ENCODE data around the gene MRPL52.
"Not testable (repeated sequence)": the region's sequence is repeated elsewhere in the genome, so short reads cannot be mapped to it uniquely, and the experiment has no call there.

Gene MRPL52

DNA sequence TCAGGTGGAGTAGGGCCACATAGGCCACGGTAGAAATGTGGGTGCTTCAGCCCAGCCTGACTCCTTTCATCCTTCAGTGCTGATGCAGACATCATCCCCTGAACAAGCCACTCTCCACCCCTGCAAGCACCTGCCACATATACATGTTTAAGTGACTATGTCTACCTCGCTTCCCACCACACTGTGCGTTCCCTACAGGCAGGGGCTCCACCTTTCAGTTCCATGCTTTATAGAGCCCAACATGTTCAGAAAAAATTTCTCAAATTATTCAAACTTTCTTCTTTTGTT lies 26.1 kb upstream of the MRPL52 start:
- no peak overlapping the region for H3K4me3 ChIP-seq (ENCODE audit: low read depth, low read length)
- no peak for DNase-seq (ENCODE audit: low read depth)
- TF ChIP-seq MAX (IDR thresholded peaks at IDR 0.05; ENCODE audit: low read depth, low read length) = no peak

- not testable (repeated sequence) for DNase-seq (ENCODE audit: low read depth); H3K4me3 ChIP-seq (ENCODE audit: low read depth, low read length)
Measured at GRCh38 chr14:22805235-22805634, 24.5 kb upstream of the MRPL52 start.

DNA sequence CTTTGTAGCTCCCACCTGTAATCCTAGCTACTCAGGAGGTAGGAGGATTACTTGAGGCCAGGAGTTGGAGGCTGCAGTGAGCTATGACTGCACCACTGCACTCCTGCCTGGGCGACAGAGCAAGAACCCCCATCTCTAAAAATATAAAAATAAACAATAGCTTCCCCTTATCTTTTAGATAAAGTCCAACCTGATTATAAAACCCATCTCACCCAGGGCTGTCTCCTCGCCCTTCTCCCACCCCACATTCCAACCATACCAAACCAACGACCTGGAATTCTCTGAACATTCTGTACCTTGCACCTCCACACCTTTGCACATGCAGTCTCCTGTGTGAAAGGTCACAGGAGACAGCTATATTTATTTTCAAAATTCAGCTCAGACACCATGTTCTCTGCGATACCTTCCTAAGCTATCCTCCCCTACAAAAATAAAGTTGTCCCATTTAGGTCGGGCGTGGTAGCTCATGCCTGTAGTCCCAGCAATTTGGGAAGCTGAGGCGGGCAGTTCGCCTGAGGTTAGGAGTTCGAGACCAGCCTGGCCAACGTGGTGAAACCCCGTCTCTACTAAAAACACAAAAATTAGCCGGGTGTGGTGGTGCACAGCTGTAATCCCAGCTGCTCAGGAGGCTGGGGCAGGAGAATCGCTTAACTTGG lies 22.1 kb upstream of the MRPL52 start:
- no peak overlapping the region for H3K4me3 ChIP-seq (ENCODE audit: low read depth, low read length)
- TF ChIP-seq MYC (IDR thresholded peaks at IDR 0.05; ENCODE audit: low read depth, low read length) = no peak
- TF ChIP-seq CTCF (IDR thresholded peaks at IDR 0.05; ENCODE audit: low read depth, low read length) = no peak
- no peak for TF ChIP-seq MAX (IDR thresholded peaks at IDR 0.05; ENCODE audit: low read depth, low read length)
- no peak for TF ChIP-seq POLR2A (IDR thresholded peaks at IDR 0.05; ENCODE audit: extremely low read depth, insufficient read length)
- DNase-seq (ENCODE audit: low read depth) = no peak

DNA sequence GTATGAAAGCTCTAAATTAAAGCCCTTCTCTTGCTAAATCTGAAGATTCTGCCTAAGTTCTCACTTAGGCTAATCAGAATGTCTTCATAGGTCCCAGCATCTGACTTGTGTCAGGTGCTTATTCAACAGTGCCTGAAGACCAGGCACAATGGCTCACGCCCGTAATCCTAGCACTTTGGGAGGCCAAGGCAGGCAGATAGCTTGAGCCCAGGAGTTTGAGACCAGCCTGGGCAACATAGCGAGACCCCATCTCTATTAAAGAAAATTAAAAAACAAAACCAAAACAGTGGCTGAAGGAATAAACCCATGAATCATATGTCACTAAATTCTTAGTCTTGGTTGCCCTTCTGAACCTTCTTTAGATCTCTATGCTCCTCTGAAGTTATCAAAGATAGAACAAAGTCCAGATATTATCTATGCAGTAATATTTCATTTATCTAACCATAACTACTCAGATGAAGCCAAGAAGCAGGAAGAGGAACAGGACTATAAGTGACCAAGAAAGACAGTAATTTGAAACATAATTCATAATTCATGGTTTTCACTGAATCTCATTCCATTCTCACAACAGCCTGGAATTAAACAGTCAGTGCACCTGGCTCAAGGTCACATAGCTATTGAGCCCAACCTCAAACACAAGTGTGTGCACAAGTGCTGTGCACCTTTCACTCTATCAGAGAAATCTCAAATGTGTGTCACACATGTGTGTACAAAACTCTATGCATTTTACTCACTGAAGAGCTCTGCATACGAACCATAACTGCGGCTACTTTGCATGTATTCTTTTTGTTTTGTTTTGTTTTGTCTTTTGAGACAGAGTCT lies 21.1 kb upstream of the MRPL52 start:
- no peak overlapping the region for H3K4me3 ChIP-seq (ENCODE audit: low read depth, low read length)
- no peak for DNase-seq (ENCODE audit: low read depth)
- TF ChIP-seq CTCF (IDR thresholded peaks at IDR 0.05; ENCODE audit: low read depth, low read length) (no peak), MYC (IDR thresholded peaks at IDR 0.05; ENCODE audit: low read depth, low read length) (no peak), POLR2A (IDR thresholded peaks at IDR 0.05; ENCODE audit: extremely low read depth, insufficient read length) (no peak), MAX (IDR thresholded peaks at IDR 0.05; ENCODE audit: low read depth, low read length) (no peak)

DNA sequence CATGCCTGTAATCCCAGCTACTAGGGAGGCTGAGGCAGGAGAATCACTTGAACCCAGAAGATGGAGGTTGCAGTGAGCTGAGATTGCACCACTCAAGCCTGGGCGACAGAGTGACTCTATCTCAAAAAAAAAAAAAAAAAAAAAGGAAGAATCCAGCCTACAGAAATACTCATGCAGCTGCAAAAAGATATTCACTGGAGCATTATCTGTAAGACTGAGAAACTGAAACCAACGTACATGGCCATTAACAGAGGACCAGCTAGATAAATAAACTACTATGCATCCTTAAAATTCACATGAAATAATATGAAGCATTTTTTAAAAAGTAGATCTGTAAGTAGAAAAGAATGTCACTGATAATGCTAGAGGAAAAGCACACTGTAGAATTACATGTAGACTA lies 18.0 kb upstream of the MRPL52 start:
- no peak for DNase-seq (ENCODE audit: low read depth)
- TF ChIP-seq MAX (IDR thresholded peaks at IDR 0.05; ENCODE audit: low read depth, low read length) (no peak), CTCF (IDR thresholded peaks at IDR 0.05; ENCODE audit: low read depth, low read length) (no peak), POLR2A (IDR thresholded peaks at IDR 0.05; ENCODE audit: extremely low read depth, insufficient read length) (no peak), MYC (IDR thresholded peaks at IDR 0.05; ENCODE audit: low read depth, low read length) (no peak)
- no peak overlapping the region for H3K4me3 ChIP-seq (ENCODE audit: low read depth, low read length)

DNA sequence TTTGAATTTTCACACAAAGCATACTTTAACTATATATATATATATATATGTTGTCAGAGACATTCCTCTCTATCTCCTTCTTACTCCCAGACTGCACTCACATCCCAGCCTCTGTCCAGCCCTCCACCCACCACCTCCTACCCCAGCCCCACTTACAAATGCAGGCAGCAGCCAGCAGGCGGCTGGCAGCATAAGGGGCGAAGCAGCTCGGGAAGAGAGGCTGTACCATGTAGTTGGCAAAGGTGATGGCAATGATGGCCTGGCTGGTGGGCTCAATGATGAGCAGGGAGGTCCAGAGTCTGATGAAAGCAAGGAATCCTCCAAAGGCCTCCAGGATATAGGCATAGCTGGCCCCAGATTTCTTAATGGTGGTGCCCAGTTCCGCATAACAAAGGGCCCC lies 16.9 kb upstream of the MRPL52 start:
- no peak for DNase-seq (ENCODE audit: low read depth)
- no peak for TF ChIP-seq CTCF (IDR thresholded peaks at IDR 0.05; ENCODE audit: low read depth, low read length)
- no peak for TF ChIP-seq MYC (IDR thresholded peaks at IDR 0.05; ENCODE audit: low read depth, low read length)
- no peak for TF ChIP-seq POLR2A (IDR thresholded peaks at IDR 0.05; ENCODE audit: extremely low read depth, insufficient read length)
- TF ChIP-seq MAX (IDR thresholded peaks at IDR 0.05; ENCODE audit: low read depth, low read length) = no peak
- no peak overlapping the region for H3K4me3 ChIP-seq (ENCODE audit: low read depth, low read length)
